K562 (cell line): ENCODE results near the gene GH2. TPM values are rescaled to one million over a fixed set of nuclear protein-coding genes. Genes with fewer than 3 reads are reported as not detected.

Experiments
- FOXO4 ChIP-seq: fragments of 450-650 bp; formaldehyde crosslinking; IDR thresholded peaks from 2 replicates; pipeline ENCODE4 v1.4.0; 2020; ENCODE audit warnings: mild to moderate bottlenecking, moderate library complexity
- HEY1 ChIP-seq: fragments of 250-450 bp; sonication (Bioruptor Pico); IDR thresholded peaks from 2 replicates; pipeline ENCODE4 v1.5.0; 2020; ENCODE audit warnings: mild to moderate bottlenecking, moderate library complexity, borderline replicate concordance
- JUNB ChIP-seq: fragments of 450-650 bp; formaldehyde crosslinking; conservative IDR thresholded peaks from 2 replicates; pipeline ENCODE4 v1.4.0; 2020; ENCODE audit warnings: mild to moderate bottlenecking
- KHSRP ChIP-seq: fragments of 450-650 bp; IDR thresholded peaks from 2 replicates; pipeline ENCODE4 v1.6.1; 2017
- MECOM ChIP-seq: fragments of 250-450 bp; sonication (Bioruptor Pico); IDR thresholded peaks from 2 replicates; pipeline ENCODE4 v1.8.0; 2022; ENCODE audit warnings: inconsistent platforms
- MEF2A ChIP-seq: IDR thresholded peaks from 2 replicates; pipeline ENCODE4 v1.6.1; 2011; ENCODE audit warnings: low read depth, mild to moderate bottlenecking, low read length, moderate library complexity; ENCODE audit not compliant: control insufficient read depth
- SP1 ChIP-seq: sonication (generic); formaldehyde crosslinking; IDR thresholded peaks from 2 replicates; pipeline ENCODE4 v1.8.1; 2022; ENCODE audit warnings: mild to moderate bottlenecking, missing genetic modification reagents
- ZMIZ1 ChIP-seq, 2 experiments: fragments of 150-350 bp in 1 of 2; IDR thresholded peaks; 2 replicates each; pipeline ENCODE4 v1.6.1; 2012 to 2016; ENCODE audit warnings: low read depth in 2 of 2, low read length in 2 of 2, mild to moderate bottlenecking in 1 of 2, moderate library complexity in 1 of 2
- ZNF395 ChIP-seq: fragments of 200-800 bp; sonication (Bioruptor generic); IDR thresholded peaks from 2 replicates; pipeline ENCODE4 v1.6.1; 2017; ENCODE audit warnings: missing genetic modification characterization, missing compliant biosample characterization
- ZNF551 ChIP-seq: fragments of 250-450 bp; sonication (Bioruptor Pico); IDR thresholded peaks from 2 replicates; pipeline ENCODE4 v1.5.0; 2021; ENCODE audit warnings: mild to moderate bottlenecking, moderate library complexity
- polyA plus RNA-seq, 8 experiments: library from polyadenylated mRNA; depleted of rRNA in 4 of 8; stranded (reverse) in 5 of 8; unstranded in 3 of 8; fragments of >200 nt; fragmentation: Nextera tagmentation in 2 of 8; fragmentation: Illumina TruSeq in 1 of 8; extraction: Ambion mirVana in 2 of 8; extraction: Trizol in 1 of 8; gene quantifications; 2 replicates each; pipeline versions ENCODE4 v1.2.1 to v1.2.3, GENCODE V29; 2011 to 2014; ENCODE audit warnings: inconsistent platforms in 1 of 8, missing spikeins in 1 of 8
- total RNA-seq, 7 experiments: library from RNA; depleted of rRNA in 6 of 7; stranded (reverse); fragments of >200 nt in 6 of 7; fragmentation: Illumina TruSeq in 2 of 7; extraction: Trizol in 2 of 7; gene quantifications; 2 replicates each; pipeline versions ENCODE4 v1.2.1 to v1.2.3, GENCODE V29; 2011 to 2021; ENCODE audit warnings: low replicate concordance in 1 of 7
- TF ChIP-seq, protein P1 (sequence below): fragments of 250-450 bp; sonication (Bioruptor Pico); IDR thresholded peaks from 2 replicates; pipeline ENCODE4 v1.5.0; 2021; ENCODE audit warnings: mild to moderate bottlenecking, borderline replicate concordance
- TF ChIP-seq, protein P2 (sequence below): fragments of 450-650 bp; IDR thresholded peaks from 2 replicates; pipeline ENCODE4 v1.6.1; 2018; ENCODE audit not compliant: partially characterized antibody

Gene GH2
- total and polyA plus RNA-seq, 9 of the 15 experiments (the other 6 are each of a cell fraction or from before 2014, with no cell fraction given) = not detected

GRCh38 chr17:63842540-63843386 lies 39.0 kb downstream of the GH2 start, which contains the start of gene SMARCD2 (continued):
- TF ChIP-seq ZMIZ1 (IDR thresholded peaks at IDR 0.05; ENCODE audit: low read depth in 2 of 2, low read length in 2 of 2) (peak in 1 of 2 experiments; percentile 35; a peak in 2 of 4 replicates), MEF2A (0 out of 2 replicates have a peak, but pooled peaks have one; percentile 33), ZNF395 (CRISPR knock-in tag) (peak; percentile 51; the same call in 1 of the 2 replicates), SP1 (CRISPR knock-in tag) (peak; percentile 99), ZNF551 (CRISPR knock-in tag) (no peak), HEY1 (CRISPR knock-in tag) (no peak), MECOM (CRISPR knock-in tag) (peak; percentile 79), FOXO4 (CRISPR knock-in tag) (0 out of 2 replicates have a peak, but pooled peaks have one; percentile 43), JUNB (peak; percentile 29; the same call in 1 of the 2 replicates), KHSRP (no peak)
- TF ChIP-seq, protein P1, sequence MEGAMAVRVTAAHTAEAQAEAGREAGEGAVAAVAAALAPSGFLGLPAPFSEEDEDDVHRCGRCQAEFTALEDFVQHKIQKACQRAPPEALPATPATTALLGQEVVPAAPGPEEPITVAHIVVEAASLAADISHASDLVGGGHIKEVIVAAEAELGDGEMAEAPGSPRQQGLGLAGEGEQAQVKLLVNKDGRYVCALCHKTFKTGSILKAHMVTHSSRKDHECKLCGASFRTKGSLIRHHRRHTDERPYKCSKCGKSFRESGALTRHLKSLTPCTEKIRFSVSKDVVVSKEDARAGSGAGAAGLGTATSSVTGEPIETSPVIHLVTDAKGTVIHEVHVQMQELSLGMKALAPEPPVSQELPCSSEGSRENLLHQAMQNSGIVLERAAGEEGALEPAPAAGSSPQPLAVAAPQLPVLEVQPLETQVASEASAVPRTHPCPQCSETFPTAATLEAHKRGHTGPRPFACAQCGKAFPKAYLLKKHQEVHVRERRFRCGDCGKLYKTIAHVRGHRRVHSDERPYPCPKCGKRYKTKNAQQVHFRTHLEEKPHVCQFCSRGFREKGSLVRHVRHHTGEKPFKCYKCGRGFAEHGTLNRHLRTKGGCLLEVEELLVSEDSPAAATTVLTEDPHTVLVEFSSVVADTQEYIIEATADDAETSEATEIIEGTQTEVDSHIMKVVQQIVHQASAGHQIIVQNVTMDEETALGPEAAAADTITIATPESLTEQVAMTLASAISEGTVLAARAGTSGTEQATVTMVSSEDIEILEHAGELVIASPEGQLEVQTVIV = no peak
- TF ChIP-seq, protein P2, sequence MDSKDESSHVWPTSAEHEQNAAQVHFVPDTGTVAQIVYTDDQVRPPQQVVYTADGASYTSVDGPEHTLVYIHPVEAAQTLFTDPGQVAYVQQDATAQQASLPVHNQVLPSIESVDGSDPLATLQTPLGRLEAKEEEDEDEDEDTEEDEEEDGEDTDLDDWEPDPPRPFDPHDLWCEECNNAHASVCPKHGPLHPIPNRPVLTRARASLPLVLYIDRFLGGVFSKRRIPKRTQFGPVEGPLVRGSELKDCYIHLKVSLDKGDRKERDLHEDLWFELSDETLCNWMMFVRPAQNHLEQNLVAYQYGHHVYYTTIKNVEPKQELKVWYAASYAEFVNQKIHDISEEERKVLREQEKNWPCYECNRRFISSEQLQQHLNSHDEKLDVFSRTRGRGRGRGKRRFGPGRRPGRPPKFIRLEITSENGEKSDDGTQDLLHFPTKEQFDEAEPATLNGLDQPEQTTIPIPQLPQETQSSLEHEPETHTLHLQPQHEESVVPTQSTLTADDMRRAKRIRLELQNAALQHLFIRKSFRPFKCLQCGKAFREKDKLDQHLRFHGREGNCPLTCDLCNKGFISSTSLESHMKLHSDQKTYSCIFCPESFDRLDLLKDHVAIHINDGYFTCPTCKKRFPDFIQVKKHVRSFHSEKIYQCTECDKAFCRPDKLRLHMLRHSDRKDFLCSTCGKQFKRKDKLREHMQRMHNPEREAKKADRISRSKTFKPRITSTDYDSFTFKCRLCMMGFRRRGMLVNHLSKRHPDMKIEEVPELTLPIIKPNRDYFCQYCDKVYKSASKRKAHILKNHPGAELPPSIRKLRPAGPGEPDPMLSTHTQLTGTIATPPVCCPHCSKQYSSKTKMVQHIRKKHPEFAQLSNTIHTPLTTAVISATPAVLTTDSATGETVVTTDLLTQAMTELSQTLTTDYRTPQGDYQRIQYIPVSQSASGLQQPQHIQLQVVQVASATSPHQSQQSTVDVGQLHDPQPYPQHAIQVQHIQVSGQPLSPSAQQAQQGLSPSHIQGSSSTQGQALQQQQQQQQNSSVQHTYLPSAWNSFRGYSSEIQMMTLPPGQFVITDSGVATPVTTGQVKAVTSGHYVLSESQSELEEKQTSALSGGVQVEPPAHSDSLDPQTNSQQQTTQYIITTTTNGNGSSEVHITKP = peak; percentile 71
